HEK293T (cell line): Measurements from ENCODE around the gene MAD2L2.

Experiments
- BHLHE40 ChIP-seq: fragments of 450-650 bp; IDR thresholded peaks from 2 replicates; pipeline ENCODE4 v1.6.1; 2016; ENCODE audit warnings: mild to moderate bottlenecking, moderate library complexity, borderline replicate concordance
- PKNOX1 ChIP-seq: fragments of 450-650 bp; IDR thresholded peaks from 2 replicates; pipeline ENCODE4 v1.6.1; 2016
- SP1 ChIP-seq: fragments of 450-650 bp; IDR thresholded peaks from 2 replicates; pipeline ENCODE4 v1.6.1; 2017

- no peak for TF ChIP-seq BHLHE40
- TF ChIP-seq SP1, result no peak
- TF ChIP-seq PKNOX1, result no peak
Observed at GRCh38 chr1:11638121-11638520, 42.8 kb downstream of the MAD2L2 start.
